Spleen (tissue), 7 donors: ENCODE results near the gene SLC22A23.

ENCODE experiments used
- POLR2A ChIP-seq, 3 donors: fragments of 450-650 bp; IDR thresholded peaks; one replicate each; pipeline ENCODE4 v1.5.1; 2017; ENCODE audit warnings: antibody characterized with exemption in 3 of 3, mild to moderate bottlenecking in 1 of 3
- TF ChIP-seq, protein P1 (sequence below), 11 experiments: fragments of 200-600 bp in 7 of 11; fragments of 450-650 bp in 4 of 11; sonication (generic) in 4 of 11; IDR thresholded peaks in 8 of 11; conservative IDR thresholded peaks in 3 of 11; 1 replicate in 7 of 11; 2 replicates in 4 of 11; pipeline versions ENCODE4 v1.4.0 to v1.8.0; 2016 to 2021; ENCODE audit warnings: antibody characterized with exemption in 11 of 11, inconsistent platforms in 4 of 11, mild to moderate bottlenecking in 1 of 11
- donor health status: DM: no; HTN: no; CAD: no; lungs with moderate emphysema.
- donor health status: DM: no; HTN: no; CAD: no.
- donor health status: DM: no; HTN: no; CAD: no.

GRCh38 chr6:3280091-3280490, 176.8 kb downstream of the SLC22A23 start:
- TF ChIP-seq, protein P1, sequence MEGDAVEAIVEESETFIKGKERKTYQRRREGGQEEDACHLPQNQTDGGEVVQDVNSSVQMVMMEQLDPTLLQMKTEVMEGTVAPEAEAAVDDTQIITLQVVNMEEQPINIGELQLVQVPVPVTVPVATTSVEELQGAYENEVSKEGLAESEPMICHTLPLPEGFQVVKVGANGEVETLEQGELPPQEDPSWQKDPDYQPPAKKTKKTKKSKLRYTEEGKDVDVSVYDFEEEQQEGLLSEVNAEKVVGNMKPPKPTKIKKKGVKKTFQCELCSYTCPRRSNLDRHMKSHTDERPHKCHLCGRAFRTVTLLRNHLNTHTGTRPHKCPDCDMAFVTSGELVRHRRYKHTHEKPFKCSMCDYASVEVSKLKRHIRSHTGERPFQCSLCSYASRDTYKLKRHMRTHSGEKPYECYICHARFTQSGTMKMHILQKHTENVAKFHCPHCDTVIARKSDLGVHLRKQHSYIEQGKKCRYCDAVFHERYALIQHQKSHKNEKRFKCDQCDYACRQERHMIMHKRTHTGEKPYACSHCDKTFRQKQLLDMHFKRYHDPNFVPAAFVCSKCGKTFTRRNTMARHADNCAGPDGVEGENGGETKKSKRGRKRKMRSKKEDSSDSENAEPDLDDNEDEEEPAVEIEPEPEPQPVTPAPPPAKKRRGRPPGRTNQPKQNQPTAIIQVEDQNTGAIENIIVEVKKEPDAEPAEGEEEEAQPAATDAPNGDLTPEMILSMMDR (IDR thresholded peaks at IDR 0.05 in 8 of 11, conservative IDR thresholded peaks at IDR 0.05 in 3 of 11), result no peak
- no peak for TF ChIP-seq POLR2A (IDR thresholded peaks at IDR 0.05)
